ENCODE results near the gene KCNH2. TPM values are rescaled to one million over a fixed set of nuclear protein-coding genes. Genes with fewer than 3 reads are reported as not detected.

Gene KCNH2
- total RNA-seq, 1 donor from 2014 or later, result 12.4 TPM

DNA sequence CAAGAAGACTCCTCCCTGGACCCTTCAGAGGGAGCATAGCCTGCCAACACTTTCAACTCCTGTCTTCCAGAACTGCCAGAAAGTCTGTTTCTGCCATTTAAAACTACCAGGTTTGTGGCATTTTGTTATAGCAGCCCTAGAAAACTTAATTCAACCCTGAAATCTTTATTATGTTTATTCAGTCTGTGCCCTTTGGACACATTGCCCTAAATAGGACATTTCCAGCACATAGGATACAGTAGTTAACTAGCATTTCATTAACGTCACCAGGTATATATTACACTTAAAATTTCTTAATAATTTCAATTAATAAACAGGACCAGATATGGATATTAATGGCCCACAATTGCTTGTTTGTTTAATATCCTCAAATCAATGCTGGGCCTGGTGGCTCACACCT is 54.3 kb downstream of the KCNH2 start:
- Mint-ChIP-seq H3K4me3 (no peak overlapping the region), H3K4me1 (peaks cover 14% of the 10 kb centered on the region), H3K27ac (ENCODE audit: unreplicated experiment) (no peak overlapping the region), H3K27me3 (ENCODE audit: low read depth) (no peaks in the 10 kb centered on the region), H3K9me3 (no peaks in the 10 kb centered on the region), H3K36me3 (ENCODE audit: low read depth) (no peaks in the 10 kb centered on the region)
- no peak for DNase-seq (ENCODE audit: low read depth, low spot score)
- TF ChIP-seq, protein P1, sequence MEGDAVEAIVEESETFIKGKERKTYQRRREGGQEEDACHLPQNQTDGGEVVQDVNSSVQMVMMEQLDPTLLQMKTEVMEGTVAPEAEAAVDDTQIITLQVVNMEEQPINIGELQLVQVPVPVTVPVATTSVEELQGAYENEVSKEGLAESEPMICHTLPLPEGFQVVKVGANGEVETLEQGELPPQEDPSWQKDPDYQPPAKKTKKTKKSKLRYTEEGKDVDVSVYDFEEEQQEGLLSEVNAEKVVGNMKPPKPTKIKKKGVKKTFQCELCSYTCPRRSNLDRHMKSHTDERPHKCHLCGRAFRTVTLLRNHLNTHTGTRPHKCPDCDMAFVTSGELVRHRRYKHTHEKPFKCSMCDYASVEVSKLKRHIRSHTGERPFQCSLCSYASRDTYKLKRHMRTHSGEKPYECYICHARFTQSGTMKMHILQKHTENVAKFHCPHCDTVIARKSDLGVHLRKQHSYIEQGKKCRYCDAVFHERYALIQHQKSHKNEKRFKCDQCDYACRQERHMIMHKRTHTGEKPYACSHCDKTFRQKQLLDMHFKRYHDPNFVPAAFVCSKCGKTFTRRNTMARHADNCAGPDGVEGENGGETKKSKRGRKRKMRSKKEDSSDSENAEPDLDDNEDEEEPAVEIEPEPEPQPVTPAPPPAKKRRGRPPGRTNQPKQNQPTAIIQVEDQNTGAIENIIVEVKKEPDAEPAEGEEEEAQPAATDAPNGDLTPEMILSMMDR (conservative IDR thresholded peaks at IDR 0.05), result no peak

GRCh38 chr7:150923196-150923595 is 54.9 kb downstream of the KCNH2 start:
- H3K27me3 Mint-ChIP-seq (ENCODE audit: low read depth), result no peaks in the 10 kb centered on the region
- peaks cover 19% of the 10 kb centered on the region for H3K4me1 Mint-ChIP-seq
- TF ChIP-seq, protein P1 (conservative IDR thresholded peaks at IDR 0.05), result no peak
- H3K36me3 Mint-ChIP-seq (ENCODE audit: low read depth), result no peaks in the 10 kb centered on the region
- no peak overlapping the region for H3K27ac Mint-ChIP-seq (ENCODE audit: unreplicated experiment)
- no peak for DNase-seq (ENCODE audit: low read depth, low spot score)
- no peaks in the 10 kb centered on the region for H3K9me3 Mint-ChIP-seq
- H3K4me3 Mint-ChIP-seq, result no peak overlapping the region

GRCh38 chr7:150919160-150919559 is 59.0 kb downstream of the KCNH2 start:
- Mint-ChIP-seq H3K4me3 (no peak overlapping the region), H3K36me3 (ENCODE audit: low read depth) (no peaks in the 10 kb centered on the region), H3K27me3 (ENCODE audit: low read depth) (no peaks in the 10 kb centered on the region), H3K4me1 (peaks cover 20% of the 10 kb centered on the region), H3K27ac (ENCODE audit: unreplicated experiment) (no peak overlapping the region), H3K9me3 (no peaks in the 10 kb centered on the region)
- TF ChIP-seq, protein P1 (conservative IDR thresholded peaks at IDR 0.05), result no peak
- DNase-seq (ENCODE audit: low read depth, low spot score), result no peak

DNA sequence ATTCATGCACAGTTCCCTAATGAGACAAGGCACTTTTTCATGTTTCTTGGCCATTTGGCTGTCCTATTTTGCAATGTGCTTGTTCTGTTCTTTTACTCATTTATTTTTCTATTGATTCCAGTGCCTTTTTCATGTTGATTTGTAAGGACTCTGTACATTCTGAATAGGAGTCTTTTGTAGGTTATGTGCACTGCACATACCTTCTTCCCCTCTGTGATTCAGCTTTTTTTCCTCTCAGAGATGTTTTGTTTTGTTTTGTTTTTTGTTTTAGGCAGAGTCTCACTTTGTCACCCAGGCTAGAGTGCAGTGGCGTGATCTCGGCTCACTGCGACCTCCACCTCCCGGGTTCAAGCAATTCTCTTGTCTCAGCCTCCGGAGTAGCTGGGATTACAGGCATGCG is 59.7 kb downstream of the KCNH2 start:
- H3K4me3 Mint-ChIP-seq, result no peak overlapping the region
- H3K36me3 Mint-ChIP-seq (ENCODE audit: low read depth), result no peaks in the 10 kb centered on the region
- DNase-seq (ENCODE audit: low read depth, low spot score), result no peak
- H3K27ac Mint-ChIP-seq (ENCODE audit: unreplicated experiment), result peak overlapping the region; percentile 93
- no peaks in the 10 kb centered on the region for H3K9me3 Mint-ChIP-seq
- H3K27me3 Mint-ChIP-seq (ENCODE audit: low read depth), result peaks cover 3% of the 10 kb centered on the region
- H3K4me1 Mint-ChIP-seq, result peaks cover 19% of the 10 kb centered on the region
- TF ChIP-seq, protein P1 (conservative IDR thresholded peaks at IDR 0.05), result no peak

DNA sequence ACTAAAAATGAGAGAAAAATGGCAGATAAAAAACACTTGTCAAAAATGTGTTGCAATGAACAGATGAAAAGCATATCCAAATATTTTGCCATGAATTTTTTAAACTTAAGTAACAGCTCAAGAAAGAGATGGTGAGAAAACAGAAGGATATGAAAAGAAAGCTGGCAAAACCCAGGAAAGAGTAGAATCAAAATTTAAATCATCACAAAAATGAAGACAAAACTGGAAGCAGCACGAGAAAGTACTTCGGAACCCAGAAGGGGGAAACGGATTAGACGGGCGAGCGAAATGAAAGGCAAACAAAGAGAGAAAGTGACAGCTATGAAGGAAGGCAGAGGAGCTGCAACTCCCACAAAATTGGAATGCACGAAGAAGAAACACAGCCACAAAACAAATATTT is 60.2 kb downstream of the KCNH2 start:
- Mint-ChIP-seq H3K4me3 (no peak overlapping the region), H3K27me3 (ENCODE audit: low read depth) (peaks cover 4% of the 10 kb centered on the region), H3K4me1 (peaks cover 19% of the 10 kb centered on the region), H3K27ac (ENCODE audit: unreplicated experiment) (no peak overlapping the region), H3K9me3 (no peaks in the 10 kb centered on the region), H3K36me3 (ENCODE audit: low read depth) (no peaks in the 10 kb centered on the region)
- DNase-seq (ENCODE audit: low read depth, low spot score), result no peak
- TF ChIP-seq, protein P1 (conservative IDR thresholded peaks at IDR 0.05), result no peak

- Mint-ChIP-seq H3K4me3 (no peak overlapping the region), H3K27me3 (ENCODE audit: low read depth) (peaks cover 4% of the 10 kb centered on the region), H3K4me1 (peaks cover 19% of the 10 kb centered on the region), H3K9me3 (no peaks in the 10 kb centered on the region), H3K36me3 (ENCODE audit: low read depth) (no peaks in the 10 kb centered on the region), H3K27ac (ENCODE audit: unreplicated experiment) (no peak overlapping the region)
- TF ChIP-seq, protein P1 (conservative IDR thresholded peaks at IDR 0.05), result no peak
- DNase-seq (ENCODE audit: low read depth, low spot score), result no peak
Measured at GRCh38 chr7:150916670-150917069, 61.5 kb downstream of the KCNH2 start.

Measured in neural crest cell (in vitro differentiated cells).